Measurements from ENCODE around the gene ZDHHC11. TPM values are rescaled to one million over a fixed set of nuclear protein-coding genes. Genes with fewer than 3 reads are reported as not detected.
"Not testable (repeated sequence)": the region's sequence is repeated elsewhere in the genome, so short reads cannot be mapped to it uniquely, and the experiment has no call there.

ZDHHC11 gene
- polyA plus RNA-seq, 3 donors: 3.5 to 5.9 (median 4.2) TPM

GRCh38 chr5:845676-846601, 4.8 kb downstream of the ZDHHC11 start:
- not testable (repeated sequence) for DNase-seq (ENCODE audit: low read depth in 3 of 3, low spot score in 2 of 3)

GRCh38 chr5:845031-845675, 5.6 kb downstream of the ZDHHC11 start:
- DNase-seq (ENCODE audit: low read depth in 3 of 3, low spot score in 2 of 3): not testable (repeated sequence)

- not testable (repeated sequence) for DNase-seq (ENCODE audit: low read depth in 3 of 3, low spot score in 2 of 3)
Measured at GRCh38 chr5:844426-844825, 6.4 kb downstream of the ZDHHC11 start.

- not testable (repeated sequence) for DNase-seq (ENCODE audit: low read depth in 3 of 3, low spot score in 2 of 3)
Measured at GRCh38 chr5:843926-844325, 6.9 kb downstream of the ZDHHC11 start.

GRCh38 chr5:843371-843770, 7.4 kb downstream of the ZDHHC11 start:
- DNase-seq (ENCODE audit: low read depth in 3 of 3, low spot score in 2 of 3): not testable (repeated sequence)

GRCh38 chr5:842402-843221, 8.2 kb downstream of the ZDHHC11 start:
- DNase-seq (ENCODE audit: low read depth in 3 of 3, low spot score in 2 of 3): not testable (repeated sequence)

- DNase-seq (ENCODE audit: low read depth in 3 of 3, low spot score in 2 of 3): not testable (repeated sequence)
Measured at GRCh38 chr5:841531-842401, 9.0 kb downstream of the ZDHHC11 start.

- DNase-seq (ENCODE audit: low read depth in 3 of 3, low spot score in 2 of 3): not testable (repeated sequence)
Measured at GRCh38 chr5:840974-841435, 9.8 kb downstream of the ZDHHC11 start.

- not testable (repeated sequence) for DNase-seq (ENCODE audit: low read depth in 3 of 3, low spot score in 2 of 3)
Measured at GRCh38 chr5:840118-840973, 10.4 kb downstream of the ZDHHC11 start.

GRCh38 chr5:838431-838851, 12.3 kb downstream of the ZDHHC11 start:
- DNase-seq (ENCODE audit: low read depth in 3 of 3, low spot score in 2 of 3): not testable (repeated sequence)

GRCh38 chr5:837621-838121, 13.1 kb downstream of the ZDHHC11 start:
- DNase-seq (ENCODE audit: low read depth in 3 of 3, low spot score in 2 of 3): not testable (repeated sequence)

GRCh38 chr5:835933-836612, 14.7 kb downstream of the ZDHHC11 start:
- DNase-seq (ENCODE audit: low read depth in 3 of 3, low spot score in 2 of 3): not testable (repeated sequence)

GRCh38 chr5:834013-834412, 16.8 kb downstream of the ZDHHC11 start:
- DNase-seq (ENCODE audit: low read depth in 3 of 3, low spot score in 2 of 3): not testable (repeated sequence)

GRCh38 chr5:828194-828593, 22.6 kb downstream of the ZDHHC11 start:
- DNase-seq (ENCODE audit: low read depth in 3 of 3, low spot score in 2 of 3): not testable (repeated sequence)

- DNase-seq (ENCODE audit: low read depth in 3 of 3, low spot score in 2 of 3): not testable (repeated sequence)
Measured at GRCh38 chr5:825544-825943, 25.2 kb downstream of the ZDHHC11 start.

GRCh38 chr5:821504-821903, 29.3 kb downstream of the ZDHHC11 start:
- DNase-seq (ENCODE audit: low read depth in 3 of 3, low spot score in 2 of 3): no peak

GRCh38 chr5:820245-820644, 30.5 kb downstream of the ZDHHC11 start:
- no peak for DNase-seq (ENCODE audit: low read depth in 3 of 3, low spot score in 2 of 3)

- DNase-seq (ENCODE audit: low read depth in 3 of 3, low spot score in 2 of 3): no peak
Measured at GRCh38 chr5:819078-819477, 31.7 kb downstream of the ZDHHC11 start.

Measured in right renal cortex interstitium (tissue), 3 donors.